IMR-90 (cell line): ENCODE results near the gene ANKRD11. TPM values are rescaled to one million over a fixed set of nuclear protein-coding genes. Genes with fewer than 3 reads are reported as not detected.

ENCODE experiments used
- ATAC-seq: fragments of 200-7000 bp; cut with Tn5 transposase; 2 replicates; pipeline ENCODE4 v1.9.1; 2020; ENCODE audit warnings: low read depth, mild to moderate bottlenecking, moderate library complexity
- BruUV-seq: library from RNA; stranded (reverse); fragments of 400-500 nt; replicated peaks from 2 replicates; lab custom pipeline; 2021; lab: Mats Ljungman, UMichigan
- CTCF ChIA-PET: fragments of 300-600 bp; formaldehyde crosslinking; extraction: SDS; loops from one replicate; lab custom pipeline; 2021; ENCODE audit warnings: antibody characterized with exemption; lab: Yijun Ruan, JAX
- POLR2A ChIA-PET: fragments of 300-600 bp; sonication (Branson Sonifier 250); formaldehyde crosslinking; loops from one replicate; lab custom pipeline; 2022; ENCODE audit warnings: antibody characterized with exemption; ENCODE audit not compliant: unreplicated experiment; lab: Charles Lee
- DNase-seq: peaks from one replicate; pipeline ENCODE4 v3.0.0; 2013
- H2AFZ ChIP-seq: replicated peaks from 2 replicates; pipeline ENCODE3; 2013; ENCODE audit warnings: low read length, mild to moderate bottlenecking; ENCODE audit not compliant: poor library complexity
- H2AK5ac ChIP-seq: 2 replicates; pipeline ENCODE4 v1.6.1; 2013; ENCODE audit warnings: low read depth, low read length, inconsistent platforms
- H2AK9ac ChIP-seq: replicated peaks from 2 replicates; pipeline ENCODE3; 2013; ENCODE audit warnings: mild to moderate bottlenecking, low read depth, low read length, moderate library complexity; ENCODE audit not compliant: poor library complexity
- H2BK120ac ChIP-seq: 2 replicates; pipeline ENCODE4 v1.6.1; 2013; ENCODE audit warnings: low read depth, low read length, inconsistent platforms
- H2BK15ac ChIP-seq: 3 replicates; pipeline ENCODE4 v1.6.1; 2013; ENCODE audit warnings: low read depth, low read length, inconsistent platforms
- H2BK20ac ChIP-seq: 2 replicates; pipeline ENCODE4 v1.6.1; 2013; ENCODE audit warnings: low read depth, mild to moderate bottlenecking, inconsistent platforms, low read length, moderate library complexity
- H2BK5ac ChIP-seq: 2 replicates; pipeline ENCODE4 v1.6.1; 2013; ENCODE audit warnings: mild to moderate bottlenecking, low read depth, low read length, inconsistent platforms; ENCODE audit not compliant: poor library complexity, severe bottlenecking
- H3K14ac ChIP-seq: replicated peaks from 2 replicates; pipeline ENCODE4 v1.6.1; 2013; ENCODE audit warnings: low read depth, low read length, inconsistent platforms
- H3K18ac ChIP-seq: 2 replicates; pipeline ENCODE4 v1.6.1; 2013; ENCODE audit warnings: low read depth, low read length, control low read depth
- H3K23ac ChIP-seq: 2 replicates; pipeline ENCODE4 v1.6.1; 2013; ENCODE audit warnings: low read depth, low read length, inconsistent platforms
- H3K27ac ChIP-seq: 2 replicates; pipeline ENCODE4 v1.5.1; 2013; ENCODE audit warnings: mild to moderate bottlenecking, control low read depth, low read length; ENCODE audit not compliant: insufficient read depth
- H3K27me3 ChIP-seq: 2 replicates; pipeline ENCODE4 v1.6.1; 2013; ENCODE audit warnings: low read length; ENCODE audit not compliant: control insufficient read depth, insufficient read depth
- H3K36me3 ChIP-seq: 2 replicates; pipeline ENCODE4 v1.6.1; 2013; ENCODE audit warnings: low read length, mixed read lengths; ENCODE audit not compliant: control insufficient read depth, insufficient read depth
- H3K4ac ChIP-seq: 2 replicates; pipeline ENCODE4 v1.6.1; 2013; ENCODE audit warnings: low read depth, low read length, inconsistent platforms
- H3K4me1 ChIP-seq: 2 replicates; pipeline ENCODE4 v1.6.1; 2013; ENCODE audit warnings: low read length, mixed read lengths; ENCODE audit not compliant: control insufficient read depth, insufficient read depth
- H3K4me2 ChIP-seq: 2 replicates; pipeline ENCODE4 v1.6.1; 2013; ENCODE audit warnings: low read depth, mild to moderate bottlenecking, control low read depth, low read length, moderate library complexity
- H3K4me3 ChIP-seq: 2 replicates; pipeline ENCODE4 v1.5.1; 2013; ENCODE audit warnings: low read depth, mild to moderate bottlenecking, control low read depth, low read length, moderate library complexity; ENCODE audit not compliant: insufficient read depth
- H3K56ac ChIP-seq: 2 replicates; pipeline ENCODE4 v1.6.1; 2013; ENCODE audit warnings: low read length, inconsistent platforms; ENCODE audit not compliant: insufficient read depth; ENCODE audit errors: extremely low read depth
- H3K79me1 ChIP-seq, 2 experiments: 2 replicates each; pipeline ENCODE4 v1.6.1; 2013; ENCODE audit warnings: low read length in 2 of 2, inconsistent platforms in 1 of 2, low read depth in 1 of 2
- H3K9ac ChIP-seq: 2 replicates; pipeline ENCODE4 v1.6.1; 2013; ENCODE audit warnings: low read depth, low read length, control low read depth
- H3K9me1 ChIP-seq: 2 replicates; pipeline ENCODE4 v1.6.1; 2013; ENCODE audit warnings: low read length, inconsistent platforms; ENCODE audit not compliant: insufficient read depth
- H3K9me3 ChIP-seq: 2 replicates; pipeline ENCODE4 v1.6.1; 2013; ENCODE audit warnings: low read length; ENCODE audit not compliant: control insufficient read depth, insufficient read depth
- H4K20me1 ChIP-seq: 2 replicates; pipeline ENCODE4 v1.6.1; 2013; ENCODE audit warnings: low read length, inconsistent platforms; ENCODE audit not compliant: insufficient read depth
- H4K5ac ChIP-seq: 2 replicates; pipeline ENCODE4 v1.6.1; 2013; ENCODE audit warnings: mild to moderate bottlenecking, low read depth, low read length, control low read depth
- H4K8ac ChIP-seq, 2 experiments: 2 replicates each; pipeline ENCODE4 v1.6.1; 2013; ENCODE audit warnings: low read depth in 2 of 2, low read length in 2 of 2, control low read depth in 1 of 2, inconsistent platforms in 1 of 2
- H4K91ac ChIP-seq: 2 replicates; pipeline ENCODE4 v1.6.1; 2013; ENCODE audit warnings: low read depth, low read length, inconsistent platforms; ENCODE audit not compliant: insufficient read depth
- CTCF ChIP-seq: conservative IDR thresholded peaks from 2 replicates; pipeline ENCODE4 v1.5.1; 2012; ENCODE audit warnings: mild to moderate bottlenecking, low read depth, low read length, improper control_type of control experiment
- POLR2A ChIP-seq: IDR thresholded peaks from 2 replicates; pipeline ENCODE4 v1.6.1; 2012; ENCODE audit warnings: mild to moderate bottlenecking, low read depth, low read length
- WGBS, 2 experiments: methylation state at CpG; one replicate each; pipeline versions ENCODE4 v1.1.5 to v1.1.7; 2013; ENCODE audit warnings: missing lambda C conversion rate in 2 of 2; ENCODE audit not compliant: insufficient read length in 1 of 2; ENCODE audit errors: extremely low coverage in 2 of 2; 5-methylcytosine and 5-hydroxymethylcytosine counted together
- dilution Hi-C: fragments of 300-500 bp; cut with HindIII; formaldehyde crosslinking; loops from one replicate; pipeline ENCODE4 v1.14.3; 2018; ENCODE audit warnings: low sequenced_read_pairs; ENCODE audit not compliant: unreplicated experiment
- in situ Hi-C: fragments of 300-500 bp; cut with MboI; formaldehyde crosslinking; loops from 3 replicates; pipeline ENCODE4 v1.14.3; 2019; ENCODE audit warnings: low sequenced_read_pairs, inconsistent platforms, mixed read lengths
- intact Hi-C: fragments of 100-400 bp; cut with micrococcal nuclease; formaldehyde crosslinking; loops from 2 replicates; pipeline ENCODE4 v1.10.0; 2022
- polyA plus RNA-seq, 3 experiments: library from polyadenylated mRNA; depleted of rRNA; stranded (reverse); fragments of >200 nt; gene quantifications; 2 replicates each; pipeline ENCODE4 v1.2.3, GENCODE V29; 2012; ENCODE audit warnings: low replicate concordance in 1 of 3
- total RNA-seq: library from RNA; depleted of rRNA; stranded (reverse); fragments of >200 nt; gene quantifications from 2 replicates; pipeline ENCODE4 v1.2.3, GENCODE V29; 2012

Gene ANKRD11
- total and polyA plus RNA-seq, 2 of the 4 experiments (the other 2 are of a cell fraction), result 46.8 to 71.9 TPM

- no peak overlapping the region for H4K91ac ChIP-seq
- ChIA-PET POLR2A (no interaction called here), CTCF (interaction anchor here (0.5 kb wide), 1 partner anchor 216 kb away, joined by 4 read pairs; no protein-coding TSS in a partner anchor)
- H3K4me1 ChIP-seq, result peaks cover 11% of the 10 kb centered on the region; the same call in 1 of the 2 replicates
- no peak overlapping the region for H3K4ac ChIP-seq
- no peak overlapping the region; the same call in 1 of the 2 replicates for H3K23ac ChIP-seq
- intact Hi-C loops (no loop called here), dilution Hi-C loops (no loop called here), in situ Hi-C loops (no loop called here)
- H3K27ac ChIP-seq, result no peak overlapping the region
- BruUV-seq, result no TSS peak
- no peak overlapping the region for H2AFZ ChIP-seq
- no peak overlapping the region for H4K5ac ChIP-seq
- H2AK9ac ChIP-seq, result peak overlapping the region; percentile 18
- H4K20me1 ChIP-seq, result peaks cover 93% of the 10 kb centered on the region
- no peaks in the 10 kb centered on the region for H3K27me3 ChIP-seq
- 76% methylated on average over 9 of the region's 28 CpGs; no CpG with 5 or more reads in 1 of the 2 experiments for whole genome bisulfite sequencing, 2 experiments
- no peaks in the 10 kb centered on the region for H3K9me3 ChIP-seq
- H3K79me1 ChIP-seq, result peaks cover 55 to 91% of the 10 kb centered on the region in 2 experiments
- no peak overlapping the region for H2BK5ac ChIP-seq
- no peak overlapping the region for H4K8ac ChIP-seq
- no peak for TF ChIP-seq POLR2A
- TF ChIP-seq CTCF, result 0 out of 2 replicates have a peak, but pooled peaks have one; percentile 6
- ATAC-seq (peak; percentile 48), DNase-seq (peak; percentile 12)
- H3K4me3 ChIP-seq, result no peak overlapping the region
- H3K4me2 ChIP-seq, result no peak overlapping the region
- peak overlapping the region; percentile 30; the same call in 1 of the 2 replicates for H2AK5ac ChIP-seq
- H3K14ac ChIP-seq, result no peak overlapping the region
- H2BK15ac ChIP-seq, result no peak overlapping the region
- no peak overlapping the region for H3K18ac ChIP-seq
- no peak overlapping the region for H3K56ac ChIP-seq
- H2BK120ac ChIP-seq, result no peak overlapping the region
- peaks cover 14% of the 10 kb centered on the region for H3K9me1 ChIP-seq
- H2BK20ac ChIP-seq, result no peak overlapping the region
- H3K36me3 ChIP-seq, result peaks cover 31% of the 10 kb centered on the region
- no peak overlapping the region for H3K9ac ChIP-seq
These were observed 196.9 kb downstream of the ANKRD11 start for GRCh38 chr16:89293276-89294143.
